ENCODE measurements around the gene CTAG1B. TPM values are rescaled to one million over a fixed set of nuclear protein-coding genes. Genes with fewer than 3 reads are reported as not detected.

CTAG1B gene
- total RNA-seq, 4 donors from 2014 or later = not detected

- TF ChIP-seq POLR2A (IDR thresholded peaks at IDR 0.05) (no peak), POLR2AphosphoS5 (IDR thresholded peaks at IDR 0.05) (no peak), EP300 (IDR thresholded peaks at IDR 0.05) (no peak), CTCF (IDR thresholded peaks at IDR 0.05) (no peak)
- Histone ChIP-seq H3K36me3 (no peaks in the 10 kb centered on the region), H3K4me3 (no peak overlapping the region), H3K27me3 (no peaks in the 10 kb centered on the region), H3K27ac (no peak overlapping the region), H3K9me3 (no peaks in the 10 kb centered on the region), H3K4me1 (no peaks in the 10 kb centered on the region)
- ATAC-seq = no peak
- 80% methylated on average over 1 to 9 of the region's 12 CpGs for WGBS, 2 donors (ENCODE audit: low coverage in 1 of 2)
Measured at GRCh38 chrX:154597221-154597620, 21.9 kb downstream of the CTAG1B start.

- no peaks in the 10 kb centered on the region for H3K27me3 ChIP-seq
- H3K9me3 ChIP-seq = no peaks in the 10 kb centered on the region
- H3K36me3 ChIP-seq = no peaks in the 10 kb centered on the region
- no peak overlapping the region for H3K4me3 ChIP-seq
- H3K4me1 ChIP-seq = no peaks in the 10 kb centered on the region
- TF ChIP-seq POLR2AphosphoS5 (IDR thresholded peaks at IDR 0.05) (no peak), POLR2A (IDR thresholded peaks at IDR 0.05) (no peak), EP300 (IDR thresholded peaks at IDR 0.05) (no peak), CTCF (IDR thresholded peaks at IDR 0.05) (no peak)
- no CpG with 5 or more reads among the region's 3 CpGs for WGBS, 2 donors (ENCODE audit: low coverage in 1 of 2)
- ATAC-seq = no peak
- no peak overlapping the region for H3K27ac ChIP-seq
Measured at GRCh38 chrX:154596290-154596929, 22.7 kb downstream of the CTAG1B start.

GRCh38 chrX:154595559-154596249, 23.4 kb downstream of the CTAG1B start:
- H3K27me3 ChIP-seq = no peaks in the 10 kb centered on the region
- H3K4me3 ChIP-seq = no peak overlapping the region
- WGBS, 2 donors (ENCODE audit: low coverage in 1 of 2) = 67% methylated on average over 2 of the region's 2 CpGs; no CpG with 5 or more reads in 1 of the 2 donors
- no peaks in the 10 kb centered on the region for H3K4me1 ChIP-seq
- H3K27ac ChIP-seq = no peak overlapping the region
- no peaks in the 10 kb centered on the region for H3K36me3 ChIP-seq
- ATAC-seq = no peak
- TF ChIP-seq EP300 (IDR thresholded peaks at IDR 0.05) (no peak), POLR2A (IDR thresholded peaks at IDR 0.05) (no peak), POLR2AphosphoS5 (IDR thresholded peaks at IDR 0.05) (no peak), CTCF (IDR thresholded peaks at IDR 0.05) (no peak)
- no peaks in the 10 kb centered on the region for H3K9me3 ChIP-seq

GRCh38 chrX:154594491-154594890, 24.6 kb downstream of the CTAG1B start:
- Histone ChIP-seq H3K36me3 (no peaks in the 10 kb centered on the region), H3K27me3 (no peaks in the 10 kb centered on the region), H3K4me3 (no peak overlapping the region), H3K27ac (no peak overlapping the region), H3K9me3 (no peaks in the 10 kb centered on the region), H3K4me1 (no peaks in the 10 kb centered on the region)
- WGBS, 2 donors (ENCODE audit: low coverage in 1 of 2) = 50 to 100% methylated on average over 1 of the region's 4 CpGs
- TF ChIP-seq EP300 (IDR thresholded peaks at IDR 0.05) (no peak), POLR2A (IDR thresholded peaks at IDR 0.05) (no peak), CTCF (IDR thresholded peaks at IDR 0.05) (no peak), POLR2AphosphoS5 (IDR thresholded peaks at IDR 0.05) (no peak)
- ATAC-seq = no peak

- H3K36me3 ChIP-seq = no peaks in the 10 kb centered on the region
- H3K4me1 ChIP-seq = no peaks in the 10 kb centered on the region
- no peaks in the 10 kb centered on the region for H3K27me3 ChIP-seq
- ATAC-seq = no peak
- TF ChIP-seq EP300 (IDR thresholded peaks at IDR 0.05) (no peak), POLR2AphosphoS5 (IDR thresholded peaks at IDR 0.05) (no peak), CTCF (IDR thresholded peaks at IDR 0.05) (no peak), POLR2A (IDR thresholded peaks at IDR 0.05) (no peak)
- no peak overlapping the region for H3K27ac ChIP-seq
- no peak overlapping the region for H3K4me3 ChIP-seq
- 97% methylated on average over 5 of the region's 5 CpGs; no CpG with 5 or more reads in 1 of the 2 donors for WGBS, 2 donors (ENCODE audit: low coverage in 1 of 2)
- H3K9me3 ChIP-seq = no peaks in the 10 kb centered on the region
Measured at GRCh38 chrX:154593201-154593600, 25.9 kb downstream of the CTAG1B start.
